Mucosa of rectum (tissue), 2 donors: ENCODE measurements around the gene OR10H1.
A peak's percentile ranks its signal among the peaks of the same experiment; 100 is the strongest.
"Not testable (repeated sequence)": the region's sequence is repeated elsewhere in the genome, so short reads cannot be mapped to it uniquely, and the experiment has no call there.

ENCODE experiments used
- H3K27ac ChIP-seq, 2 donors: one replicate each; pipeline ENCODE4 v1.7.0; 2013; ENCODE audit warnings: inconsistent platforms in 2 of 2, low read depth in 2 of 2, low read length in 2 of 2
- H3K27me3 ChIP-seq, 2 donors: one replicate each; pipeline ENCODE4 v1.7.0; 2013; ENCODE audit warnings: low read length in 2 of 2; ENCODE audit not compliant: control insufficient read depth in 2 of 2, insufficient read depth in 2 of 2
- H3K36me3 ChIP-seq, 2 donors: one replicate each; pipeline ENCODE4 v1.7.0; 2013; ENCODE audit warnings: low read length in 2 of 2; ENCODE audit not compliant: control insufficient read depth in 2 of 2, insufficient read depth in 2 of 2
- H3K4me1 ChIP-seq, 2 donors: one replicate each; pipeline ENCODE4 v1.7.0; 2013; ENCODE audit warnings: low read length in 2 of 2, mild to moderate bottlenecking in 1 of 2; ENCODE audit not compliant: control insufficient read depth in 2 of 2, insufficient read depth in 2 of 2
- H3K4me3 ChIP-seq, 2 donors: one replicate each; pipeline ENCODE4 v1.7.0; 2013; ENCODE audit warnings: low read length in 2 of 2
- H3K9ac ChIP-seq, 2 donors: one replicate each; pipeline ENCODE4 v1.7.0; 2013; ENCODE audit warnings: low read length in 2 of 2, low read depth in 1 of 2, mild to moderate bottlenecking in 1 of 2
- H3K9me3 ChIP-seq, 2 donors: one replicate each; pipeline ENCODE4 v1.7.0; 2013; ENCODE audit warnings: low read length in 2 of 2; ENCODE audit not compliant: control insufficient read depth in 2 of 2
- donor health status: healthy.
- donor health status: Normal muscosa, but diverticular disease.

Gene OR10H1

DNA sequence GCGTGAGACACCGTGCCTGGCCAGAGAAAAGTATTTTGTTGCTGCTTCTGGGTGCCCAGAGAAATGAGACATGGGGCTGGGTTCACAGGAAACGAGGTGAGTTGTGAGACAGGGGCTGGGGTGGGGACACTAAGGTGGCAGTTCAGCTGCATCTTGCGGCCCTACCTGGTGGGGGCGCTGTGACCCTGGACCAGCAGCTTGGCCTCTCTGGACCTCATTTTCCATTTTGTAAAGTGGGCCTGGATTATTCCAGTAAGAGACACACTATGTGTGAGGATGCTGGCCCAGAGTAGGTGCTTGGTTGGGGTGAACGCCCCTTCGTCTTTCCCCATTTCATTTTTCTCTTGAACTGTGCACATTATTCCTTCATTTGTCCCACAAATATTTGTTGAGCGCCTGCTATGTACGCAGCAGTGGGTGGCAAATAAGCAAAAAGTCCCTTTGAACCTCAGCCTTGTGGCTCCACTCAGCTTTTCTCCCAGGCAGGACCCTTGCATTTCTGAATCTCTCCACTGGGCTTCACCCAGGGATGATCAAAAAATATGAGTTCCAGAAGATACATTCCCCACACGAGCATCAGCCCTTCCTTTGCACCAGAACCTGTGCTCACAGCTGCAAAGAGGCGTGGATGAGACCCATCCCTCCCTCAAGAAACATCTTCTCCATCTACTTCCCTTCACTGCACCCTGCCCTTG lies 26.6 kb upstream of the OR10H1 start:
- Histone ChIP-seq H3K27me3 (no peaks in the 10 kb centered on the region), H3K9me3 (no peaks in the 10 kb centered on the region), H3K36me3 (no peaks in the 10 kb centered on the region), H3K4me3 (no peak overlapping the region), H3K4me1 (no peaks in the 10 kb centered on the region), H3K27ac (no peak overlapping the region), H3K9ac (no peak overlapping the region)

DNA sequence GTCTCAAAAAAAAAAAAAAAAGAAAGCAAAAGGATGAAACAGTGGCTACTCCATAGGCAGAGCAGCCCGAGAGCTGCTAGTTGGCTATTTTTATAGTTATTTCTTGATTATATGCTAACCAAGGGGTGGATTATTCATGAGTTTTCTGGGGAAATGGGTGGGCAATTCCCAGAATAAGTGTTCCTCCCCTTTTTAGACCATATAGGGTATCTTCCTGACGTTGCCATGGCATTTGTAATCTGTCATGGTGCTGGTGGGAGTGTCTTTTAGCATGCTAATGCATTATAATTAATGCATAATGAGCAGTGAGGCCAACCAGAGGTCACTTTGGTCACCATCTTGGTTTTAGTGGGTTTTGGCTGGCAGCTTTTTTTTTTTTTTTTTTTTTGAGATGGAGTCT lies 25.4 kb upstream of the OR10H1 start:
- Histone ChIP-seq H3K4me1 (peaks cover 4 to 5% of the 10 kb centered on the region in 2 donors), H3K4me3 (no peak overlapping the region), H3K9me3 (no peaks in the 10 kb centered on the region), H3K27ac (no peak overlapping the region), H3K9ac (no peak overlapping the region), H3K36me3 (no peaks in the 10 kb centered on the region), H3K27me3 (no peaks in the 10 kb centered on the region)

DNA sequence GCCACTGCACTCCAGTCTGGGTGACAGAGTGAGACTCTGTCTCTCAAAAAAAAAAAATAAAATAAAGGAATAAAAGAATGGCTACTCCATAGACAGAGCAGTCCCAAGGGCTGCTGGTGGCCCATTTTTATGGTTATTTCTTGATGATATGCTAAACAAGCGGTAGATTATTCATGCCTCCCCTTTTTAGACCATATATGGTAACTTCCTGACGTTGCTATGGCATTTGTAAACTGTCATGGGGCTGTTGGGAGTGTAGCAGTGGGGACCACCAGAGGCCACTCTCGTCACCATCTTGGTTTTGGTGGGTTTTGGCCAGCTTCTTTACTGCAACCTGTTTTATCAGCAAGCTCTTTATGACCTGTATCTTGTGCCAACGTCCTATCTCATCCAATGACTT lies 24.4 kb upstream of the OR10H1 start:
- not testable (repeated sequence) for H3K27me3 ChIP-seq, H3K4me1 ChIP-seq, H3K36me3 ChIP-seq, H3K27ac ChIP-seq, H3K9ac ChIP-seq, H3K4me3 ChIP-seq, H3K9me3 ChIP-seq

DNA sequence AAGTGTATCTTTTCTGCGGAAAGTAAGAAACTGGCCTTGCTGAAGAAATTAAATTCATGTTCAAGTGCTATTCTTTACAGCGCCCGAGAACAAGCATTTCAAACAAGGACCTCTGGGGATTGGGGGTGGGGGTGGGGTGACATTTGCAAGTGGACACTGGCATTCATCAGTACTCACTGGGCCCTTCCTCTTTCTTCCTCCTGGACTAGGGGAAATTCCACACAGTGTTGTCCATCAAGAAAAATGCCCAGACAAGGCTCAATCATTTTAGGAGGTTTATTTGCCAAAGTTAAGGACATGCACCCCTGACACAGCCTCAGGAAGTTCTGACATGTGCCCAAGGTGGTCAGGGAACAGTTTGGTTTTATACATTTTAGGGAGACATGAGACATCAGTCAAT lies 22.9 kb upstream of the OR10H1 start:
- H3K36me3 ChIP-seq: no peaks in the 10 kb centered on the region
- no peak overlapping the region for H3K9ac ChIP-seq
- H3K9me3 ChIP-seq: no peaks in the 10 kb centered on the region
- no peaks in the 10 kb centered on the region for H3K27me3 ChIP-seq
- no peak overlapping the region for H3K27ac ChIP-seq
- H3K4me1 ChIP-seq: peaks cover 4 to 8% of the 10 kb centered on the region in 2 donors
- H3K4me3 ChIP-seq: no peak overlapping the region

DNA sequence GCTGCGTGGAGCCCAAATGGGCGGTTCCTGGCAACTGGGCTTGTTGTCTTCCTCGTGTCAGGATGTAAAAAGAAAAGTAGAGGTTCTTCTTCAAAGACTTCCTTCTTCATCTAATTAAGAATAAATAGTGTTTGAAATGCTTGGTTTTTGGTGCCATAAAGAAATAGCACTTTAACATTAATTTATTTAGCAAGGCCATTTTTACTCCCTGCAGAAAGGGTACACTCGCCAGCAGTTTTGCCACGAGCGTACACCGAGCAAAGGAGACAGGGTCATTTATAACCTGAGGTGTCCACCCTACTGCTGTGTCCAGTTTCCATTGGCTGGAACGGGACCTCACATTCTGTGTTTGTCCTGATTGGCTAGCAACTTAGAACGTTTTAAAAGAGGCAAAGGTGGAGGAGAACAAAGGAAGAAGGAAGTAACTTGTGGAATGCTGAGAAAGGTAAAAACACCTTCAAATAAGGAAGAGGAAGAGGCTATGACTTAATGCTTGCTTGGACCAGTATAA lies 21.8 kb upstream of the OR10H1 start:
- no peaks in the 10 kb centered on the region for H3K9me3 ChIP-seq
- H3K4me3 ChIP-seq: peak overlapping the region; percentile 90
- H3K4me1 ChIP-seq: peaks cover 4 to 8% of the 10 kb centered on the region in 2 donors
- H3K27ac ChIP-seq: peak overlapping the region; percentile 100
- no peaks in the 10 kb centered on the region for H3K36me3 ChIP-seq
- peak overlapping the region; percentile 100 for H3K9ac ChIP-seq
- H3K27me3 ChIP-seq: no peaks in the 10 kb centered on the region

DNA sequence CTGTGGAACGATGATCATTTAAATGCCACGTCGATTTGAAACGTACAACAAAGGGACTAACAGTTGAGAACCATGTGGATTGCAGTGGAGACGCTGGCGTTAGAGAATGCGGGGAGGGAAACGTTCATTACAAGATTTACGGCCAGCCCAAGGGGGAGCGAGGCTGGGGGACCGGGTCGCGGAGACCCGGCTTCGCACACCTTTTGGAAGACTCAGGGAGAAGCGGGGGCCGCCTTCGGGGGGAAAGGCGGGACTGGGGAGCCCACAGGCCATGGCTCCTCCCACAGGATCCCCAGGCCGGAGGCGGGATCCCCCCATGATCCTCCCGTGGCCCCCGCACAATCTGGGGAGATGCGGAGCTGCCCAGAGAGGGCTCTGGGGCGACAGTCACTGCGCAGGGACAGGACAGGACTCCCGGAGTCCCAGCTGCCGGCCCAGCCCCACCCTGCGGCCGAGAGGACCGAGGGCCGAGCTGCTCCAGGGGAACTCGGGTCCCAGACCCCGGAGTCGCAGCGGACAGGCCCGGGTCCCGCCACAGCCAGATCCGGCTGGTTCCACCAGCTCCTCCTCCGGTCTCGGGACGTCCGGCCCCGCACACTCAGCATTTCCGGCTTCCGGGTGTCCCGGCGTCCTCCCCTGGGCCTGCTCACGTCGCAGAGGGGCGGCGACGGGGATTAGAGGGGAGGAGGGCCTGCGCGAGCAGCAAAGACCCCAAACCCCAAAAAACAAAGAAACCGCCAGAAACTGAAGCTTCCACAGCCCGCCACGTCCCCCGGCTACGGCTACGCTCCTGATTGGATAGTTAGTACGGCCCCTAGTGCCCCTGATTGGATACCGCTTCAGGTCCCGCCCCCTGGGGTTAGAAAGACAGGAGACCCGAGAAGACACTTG lies 21.1 kb upstream of the OR10H1 start:
- peak overlapping the region; percentile 100 for H3K9ac ChIP-seq
- no peaks in the 10 kb centered on the region for H3K9me3 ChIP-seq
- peak overlapping the region; percentile 90 for H3K4me3 ChIP-seq
- no peaks in the 10 kb centered on the region for H3K27me3 ChIP-seq
- peak overlapping the region; percentile 100 for H3K27ac ChIP-seq
- H3K36me3 ChIP-seq: no peaks in the 10 kb centered on the region
- H3K4me1 ChIP-seq: peaks cover 4 to 8% of the 10 kb centered on the region in 2 donors

DNA sequence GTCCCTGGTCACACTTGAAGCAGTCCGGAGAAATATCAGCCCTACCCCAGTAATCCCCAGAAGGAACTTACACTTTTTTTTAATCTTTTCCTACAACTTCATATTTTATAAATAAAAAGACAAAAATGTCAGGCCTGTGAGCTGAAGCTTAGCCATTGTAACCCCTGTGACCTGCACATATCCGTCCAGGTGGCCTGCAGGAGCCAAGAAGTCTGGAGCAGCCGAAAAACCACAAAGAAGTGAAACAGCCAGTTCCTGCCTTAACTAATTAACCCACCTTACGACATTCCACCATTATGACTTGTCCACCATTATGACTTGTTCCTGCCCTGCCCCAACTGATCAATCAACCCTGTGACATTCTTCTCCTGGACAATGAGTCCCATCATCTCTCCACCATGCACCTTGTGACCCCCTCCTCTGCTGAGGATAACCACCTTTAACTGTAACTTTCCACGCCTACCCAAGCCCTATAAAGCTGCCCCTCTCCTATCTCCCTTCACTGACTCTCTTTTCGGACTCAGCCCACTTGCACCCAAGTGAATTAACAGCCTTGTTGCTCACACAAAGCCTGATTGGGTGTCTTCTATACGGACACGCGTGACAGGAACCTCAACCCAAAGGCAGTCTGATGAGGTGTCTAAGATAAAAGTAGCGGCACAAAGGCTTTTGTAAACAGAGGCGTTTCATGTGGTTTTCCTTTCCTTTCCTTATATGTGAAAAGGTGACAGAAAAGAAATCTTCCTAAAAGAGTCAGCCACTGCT lies 20.3 kb upstream of the OR10H1 start:
- H3K4me1 ChIP-seq, H3K36me3 ChIP-seq, H3K9me3 ChIP-seq, H3K27me3 ChIP-seq: not testable (repeated sequence)
- Histone ChIP-seq H3K9ac (peak overlapping the region; percentile 100), H3K27ac (peak overlapping the region; percentile 100), H3K4me3 (peak overlapping the region; percentile 90)

DNA sequence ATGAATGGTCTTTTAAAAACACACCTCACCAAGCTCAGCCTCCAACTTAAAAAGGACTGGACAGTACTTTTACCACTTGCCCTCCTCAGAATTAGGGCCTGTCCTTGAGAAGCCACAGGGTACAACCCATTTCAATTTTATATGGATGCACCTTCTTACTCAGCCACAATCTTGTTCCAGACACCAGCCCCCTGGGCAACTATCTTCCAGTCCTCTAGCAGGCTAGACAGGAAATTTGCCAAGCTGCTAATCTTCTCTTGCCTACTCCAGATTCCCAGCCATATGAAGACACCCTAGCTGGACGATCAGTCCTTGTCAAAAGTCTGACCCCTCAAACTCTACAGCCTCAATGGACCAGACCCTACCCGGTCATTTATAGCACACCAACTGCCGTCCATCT lies 18.8 kb upstream of the OR10H1 start:
- H3K27me3 ChIP-seq, H3K4me3 ChIP-seq, H3K9ac ChIP-seq, H3K36me3 ChIP-seq, H3K27ac ChIP-seq, H3K9me3 ChIP-seq, H3K4me1 ChIP-seq: not testable (repeated sequence)

DNA sequence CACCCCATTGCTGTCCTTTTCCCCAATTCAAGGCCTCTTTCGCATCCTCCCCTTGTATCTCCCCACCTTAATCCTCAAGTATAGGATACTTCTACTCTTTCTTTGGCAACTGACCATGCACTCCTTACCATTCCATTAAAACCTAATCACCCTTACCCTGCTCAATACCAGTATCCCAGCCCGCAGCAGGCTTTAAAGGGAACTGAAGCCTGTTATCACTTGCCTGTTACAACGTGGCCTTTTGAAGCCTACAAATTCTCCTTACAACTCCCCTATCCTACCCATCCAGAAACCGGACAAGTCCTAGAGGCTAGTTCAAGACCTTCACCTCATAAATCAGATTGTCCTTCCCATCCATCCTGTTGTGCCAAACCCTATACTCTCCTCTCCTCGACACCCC lies 16.2 kb upstream of the OR10H1 start:
- H3K36me3 ChIP-seq: no peaks in the 10 kb centered on the region
- no peak overlapping the region for H3K9ac ChIP-seq
- no peak overlapping the region for H3K27ac ChIP-seq
- H3K27me3 ChIP-seq: no peaks in the 10 kb centered on the region
- no peaks in the 10 kb centered on the region for H3K9me3 ChIP-seq
- H3K4me3 ChIP-seq: no peak overlapping the region
- H3K4me1 ChIP-seq: peaks cover 4 to 15% of the 10 kb centered on the region in 2 donors

DNA sequence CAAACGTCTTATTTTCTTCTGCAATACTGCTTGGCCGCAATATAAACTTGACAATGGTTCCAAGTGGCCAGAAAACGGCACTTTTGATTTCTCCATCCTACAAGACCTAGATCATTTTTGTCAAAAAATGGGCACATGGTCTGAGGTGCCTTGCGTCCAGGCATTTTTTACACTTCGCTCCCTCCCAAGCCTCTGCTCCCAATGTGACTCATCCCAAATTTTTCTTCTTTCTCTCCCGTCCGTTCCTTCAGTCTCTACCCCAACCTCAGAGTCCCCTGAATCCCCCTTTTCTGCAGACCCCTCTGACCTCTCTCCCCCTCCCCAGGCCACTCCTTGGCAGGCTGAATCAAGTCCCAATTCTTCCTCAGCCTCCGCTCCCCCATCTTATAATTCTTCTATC lies 14.3 kb upstream of the OR10H1 start:
- Histone ChIP-seq H3K4me3 (no peak overlapping the region), H3K36me3 (no peaks in the 10 kb centered on the region), H3K9ac (no peak overlapping the region), H3K27ac (no peak overlapping the region), H3K9me3 (no peaks in the 10 kb centered on the region), H3K4me1 (peaks cover 0 to 7% of the 10 kb centered on the region in 2 donors), H3K27me3 (no peaks in the 10 kb centered on the region)
